Measurements from ENCODE around the gene ATG16L1.

ATG16L1 gene

GRCh38 chr2:233233618-233234230 lies 17.7 kb upstream of the ATG16L1 start:
- H3K4me1 Mint-ChIP-seq, result no peaks in the 10 kb centered on the region
- H3K36me3 Mint-ChIP-seq (ENCODE audit: low read depth), result no peaks in the 10 kb centered on the region
- no peak overlapping the region for H3K27ac Mint-ChIP-seq
- H3K4me3 Mint-ChIP-seq, result no peak overlapping the region
- H3K27me3 Mint-ChIP-seq (ENCODE audit: low read depth), result peaks cover 3% of the 10 kb centered on the region
- no peaks in the 10 kb centered on the region for H3K9me3 Mint-ChIP-seq
- no peak for TF ChIP-seq CTCF (IDR thresholded peaks at IDR 0.05; ENCODE audit: unreplicated experiment in 3 of 3)

- H3K36me3 Mint-ChIP-seq (ENCODE audit: low read depth), result no peaks in the 10 kb centered on the region
- TF ChIP-seq CTCF (IDR thresholded peaks at IDR 0.05; ENCODE audit: unreplicated experiment in 3 of 3), result no peak
Observed at GRCh38 chr2:233234264-233234663, 17.2 kb upstream of the ATG16L1 start.

GRCh38 chr2:233234996-233235395 lies 16.5 kb upstream of the ATG16L1 start:
- Mint-ChIP-seq H3K27ac (no peak overlapping the region), H3K4me1 (no peaks in the 10 kb centered on the region), H3K27me3 (ENCODE audit: low read depth) (peaks cover 8% of the 10 kb centered on the region), H3K9me3 (no peaks in the 10 kb centered on the region), H3K4me3 (no peak overlapping the region), H3K36me3 (ENCODE audit: low read depth) (no peaks in the 10 kb centered on the region)
- no peak for TF ChIP-seq CTCF (IDR thresholded peaks at IDR 0.05; ENCODE audit: unreplicated experiment in 3 of 3)

More at GRCh38 chr2:233234264-233234663, 17.2 kb upstream of the ATG16L1 start:
- peaks cover 3% of the 10 kb centered on the region for H3K27me3 Mint-ChIP-seq (ENCODE audit: low read depth)
- no peaks in the 10 kb centered on the region for H3K4me1 Mint-ChIP-seq
- H3K9me3 Mint-ChIP-seq, result no peaks in the 10 kb centered on the region
- no peak overlapping the region for H3K4me3 Mint-ChIP-seq
- no peak overlapping the region for H3K27ac Mint-ChIP-seq

- no peak overlapping the region for H3K27ac Mint-ChIP-seq
- no peaks in the 10 kb centered on the region for H3K36me3 Mint-ChIP-seq (ENCODE audit: low read depth)
- H3K4me1 Mint-ChIP-seq, result no peaks in the 10 kb centered on the region
- TF ChIP-seq CTCF (IDR thresholded peaks at IDR 0.05; ENCODE audit: unreplicated experiment in 3 of 3), result no peak
- peaks cover 8% of the 10 kb centered on the region for H3K27me3 Mint-ChIP-seq (ENCODE audit: low read depth)
- no peak overlapping the region for H3K4me3 Mint-ChIP-seq
- H3K9me3 Mint-ChIP-seq, result no peaks in the 10 kb centered on the region
Observed at GRCh38 chr2:233235977-233236376, 15.5 kb upstream of the ATG16L1 start.

- H3K9me3 Mint-ChIP-seq, result no peaks in the 10 kb centered on the region
- H3K4me3 Mint-ChIP-seq, result no peak overlapping the region
- TF ChIP-seq CTCF (IDR thresholded peaks at IDR 0.05; ENCODE audit: unreplicated experiment in 3 of 3), result no peak
- no peaks in the 10 kb centered on the region for H3K36me3 Mint-ChIP-seq (ENCODE audit: low read depth)
- no peak overlapping the region for H3K27ac Mint-ChIP-seq
- peaks cover 8% of the 10 kb centered on the region for H3K27me3 Mint-ChIP-seq (ENCODE audit: low read depth)
- H3K4me1 Mint-ChIP-seq, result no peaks in the 10 kb centered on the region
Observed at GRCh38 chr2:233236820-233237589, 14.5 kb upstream of the ATG16L1 start.

- Mint-ChIP-seq H3K9me3 (no peaks in the 10 kb centered on the region), H3K27me3 (ENCODE audit: low read depth) (peaks cover 8% of the 10 kb centered on the region), H3K4me1 (no peaks in the 10 kb centered on the region), H3K27ac (no peak overlapping the region), H3K4me3 (no peak overlapping the region), H3K36me3 (ENCODE audit: low read depth) (no peaks in the 10 kb centered on the region)
- TF ChIP-seq CTCF (IDR thresholded peaks at IDR 0.05; ENCODE audit: unreplicated experiment in 3 of 3), result no peak
Observed at GRCh38 chr2:233240897-233241296, 10.6 kb upstream of the ATG16L1 start.

Measured in nephron (organoid).